Tibial artery (tissue), 4 donors: ENCODE data around the gene PCLO.

Experiments
- DNase-seq, 2 donors: peaks; one replicate each; pipeline ENCODE4 v3.0.0-alpha.2; 2019
- H3K27ac ChIP-seq, 2 donors: fragments of 200-600 bp; sonication (generic) in 1 of 2; 1 replicate in 1 of 2; 2 replicates in 1 of 2; pipeline ENCODE4 v1.5.1; 2018 to 2019; ENCODE audit warnings: mild to moderate bottlenecking in 1 of 2
- H3K27me3 ChIP-seq, 2 donors: fragments of 200-600 bp; sonication (generic) in 1 of 2; one replicate each; pipeline versions ENCODE4 v1.5.1 to v1.6.0; 2016 to 2019
- H3K36me3 ChIP-seq, 3 donors: fragments of 200-600 bp; sonication (generic) in 2 of 3; one replicate each; pipeline ENCODE4 v1.5.1; 2016 to 2019; ENCODE audit warnings: mild to moderate bottlenecking in 2 of 3
- H3K4me1 ChIP-seq, 4 donors: fragments of 200-600 bp; sonication (generic) in 2 of 4; 1 replicate in 3 of 4; 2 replicates in 1 of 4; pipeline ENCODE4 v1.5.1; 2016 to 2019
- H3K4me3 ChIP-seq, 2 donors: fragments of 200-600 bp; sonication (generic) in 1 of 2; 1 replicate in 1 of 2; 2 replicates in 1 of 2; pipeline ENCODE4 v1.5.1; 2018 to 2019; ENCODE audit warnings: mild to moderate bottlenecking in 2 of 2
- H3K9me3 ChIP-seq, 3 donors: fragments of 200-600 bp; sonication (generic) in 1 of 3; one replicate each; pipeline ENCODE4 v1.5.1; 2016 to 2019
- intact Hi-C: fragments of 100-400 bp; cut with DNase I; formaldehyde crosslinking; loops from one replicate; pipeline ENCODE4 v1.15.0; 2023; ENCODE audit warnings: low total_unique reads
- TF ChIP-seq, protein P1 (sequence below), 2 experiments: fragments of 200-600 bp in 1 of 2; fragments of 450-650 bp in 1 of 2; IDR thresholded peaks; one replicate each; pipeline ENCODE4 v1.5.1; 2017 to 2019; ENCODE audit warnings: antibody characterized with exemption in 2 of 2, mild to moderate bottlenecking in 1 of 2, moderate library complexity in 1 of 2

Gene PCLO, protein sequence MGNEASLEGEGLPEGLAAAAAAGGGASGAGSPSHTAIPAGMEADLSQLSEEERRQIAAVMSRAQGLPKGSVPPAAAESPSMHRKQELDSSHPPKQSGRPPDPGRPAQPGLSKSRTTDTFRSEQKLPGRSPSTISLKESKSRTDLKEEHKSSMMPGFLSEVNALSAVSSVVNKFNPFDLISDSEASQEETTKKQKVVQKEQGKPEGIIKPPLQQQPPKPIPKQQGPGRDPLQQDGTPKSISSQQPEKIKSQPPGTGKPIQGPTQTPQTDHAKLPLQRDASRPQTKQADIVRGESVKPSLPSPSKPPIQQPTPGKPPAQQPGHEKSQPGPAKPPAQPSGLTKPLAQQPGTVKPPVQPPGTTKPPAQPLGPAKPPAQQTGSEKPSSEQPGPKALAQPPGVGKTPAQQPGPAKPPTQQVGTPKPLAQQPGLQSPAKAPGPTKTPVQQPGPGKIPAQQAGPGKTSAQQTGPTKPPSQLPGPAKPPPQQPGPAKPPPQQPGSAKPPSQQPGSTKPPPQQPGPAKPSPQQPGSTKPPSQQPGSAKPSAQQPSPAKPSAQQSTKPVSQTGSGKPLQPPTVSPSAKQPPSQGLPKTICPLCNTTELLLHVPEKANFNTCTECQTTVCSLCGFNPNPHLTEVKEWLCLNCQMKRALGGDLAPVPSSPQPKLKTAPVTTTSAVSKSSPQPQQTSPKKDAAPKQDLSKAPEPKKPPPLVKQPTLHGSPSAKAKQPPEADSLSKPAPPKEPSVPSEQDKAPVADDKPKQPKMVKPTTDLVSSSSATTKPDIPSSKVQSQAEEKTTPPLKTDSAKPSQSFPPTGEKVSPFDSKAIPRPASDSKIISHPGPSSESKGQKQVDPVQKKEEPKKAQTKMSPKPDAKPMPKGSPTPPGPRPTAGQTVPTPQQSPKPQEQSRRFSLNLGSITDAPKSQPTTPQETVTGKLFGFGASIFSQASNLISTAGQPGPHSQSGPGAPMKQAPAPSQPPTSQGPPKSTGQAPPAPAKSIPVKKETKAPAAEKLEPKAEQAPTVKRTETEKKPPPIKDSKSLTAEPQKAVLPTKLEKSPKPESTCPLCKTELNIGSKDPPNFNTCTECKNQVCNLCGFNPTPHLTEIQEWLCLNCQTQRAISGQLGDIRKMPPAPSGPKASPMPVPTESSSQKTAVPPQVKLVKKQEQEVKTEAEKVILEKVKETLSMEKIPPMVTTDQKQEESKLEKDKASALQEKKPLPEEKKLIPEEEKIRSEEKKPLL (N-terminal part only)

DNA sequence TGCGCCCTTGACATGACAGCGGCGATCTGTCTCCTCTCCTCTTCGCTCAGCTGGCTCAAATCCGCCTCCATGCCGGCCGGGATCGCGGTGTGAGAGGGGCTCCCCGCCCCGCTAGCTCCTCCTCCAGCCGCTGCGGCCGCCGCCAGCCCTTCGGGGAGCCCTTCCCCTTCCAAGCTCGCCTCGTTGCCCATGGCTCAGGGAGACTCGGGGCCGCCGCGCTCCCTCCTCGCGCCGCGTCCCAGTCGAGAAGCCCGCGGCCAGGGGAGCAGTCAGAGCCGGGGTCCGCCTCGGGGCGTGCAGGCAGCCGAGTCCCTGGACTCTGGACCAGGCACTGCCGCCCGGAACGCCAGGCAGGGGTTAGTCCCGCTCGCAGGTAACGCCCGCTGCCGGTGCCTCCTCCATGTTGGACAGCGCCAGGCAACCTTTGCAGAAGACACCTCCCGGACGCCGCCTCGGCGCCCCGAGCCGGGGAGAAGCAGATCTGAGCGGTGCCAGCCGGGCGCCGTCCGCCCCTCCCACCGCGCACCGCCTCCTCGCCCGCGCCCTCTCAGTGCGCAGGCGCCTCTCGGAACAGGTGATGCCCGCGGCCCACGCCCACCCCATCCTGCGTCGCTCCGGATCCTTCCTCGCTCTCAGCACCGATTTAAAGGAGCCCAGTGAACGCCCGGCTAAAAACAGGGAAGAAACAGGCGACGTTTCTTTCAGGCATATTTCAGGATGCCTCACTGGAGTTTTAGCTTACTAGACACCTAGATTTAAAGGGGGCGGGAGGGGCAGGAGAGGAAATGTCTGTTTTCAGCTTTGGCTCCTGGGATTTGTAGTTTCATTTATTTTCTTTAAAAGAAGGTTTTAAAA lies at the start of gene PCLO:
TSS of gene PCLO (minus strand) at position 483 of the 855 bp plus-strand sequence. CDS start at position 191, 292 bp downstream.
- Histone ChIP-seq H3K4me1 (peaks cover 0 to 12% (median 8%) of the 10 kb centered on the region in 4 donors), H3K36me3 (no peaks in the 10 kb centered on the region), H3K9me3 (no peaks in the 10 kb centered on the region), H3K27me3 (peaks cover 0 to 12% of the 10 kb centered on the region in 2 donors), H3K4me3 (peak within 1 kb of the TSS; percentile 50 to 58), H3K27ac (peak within 1 kb of the TSS in 1 of 2 donors; percentile 22)
- DNase-seq: no peak
- TF ChIP-seq, protein P1, sequence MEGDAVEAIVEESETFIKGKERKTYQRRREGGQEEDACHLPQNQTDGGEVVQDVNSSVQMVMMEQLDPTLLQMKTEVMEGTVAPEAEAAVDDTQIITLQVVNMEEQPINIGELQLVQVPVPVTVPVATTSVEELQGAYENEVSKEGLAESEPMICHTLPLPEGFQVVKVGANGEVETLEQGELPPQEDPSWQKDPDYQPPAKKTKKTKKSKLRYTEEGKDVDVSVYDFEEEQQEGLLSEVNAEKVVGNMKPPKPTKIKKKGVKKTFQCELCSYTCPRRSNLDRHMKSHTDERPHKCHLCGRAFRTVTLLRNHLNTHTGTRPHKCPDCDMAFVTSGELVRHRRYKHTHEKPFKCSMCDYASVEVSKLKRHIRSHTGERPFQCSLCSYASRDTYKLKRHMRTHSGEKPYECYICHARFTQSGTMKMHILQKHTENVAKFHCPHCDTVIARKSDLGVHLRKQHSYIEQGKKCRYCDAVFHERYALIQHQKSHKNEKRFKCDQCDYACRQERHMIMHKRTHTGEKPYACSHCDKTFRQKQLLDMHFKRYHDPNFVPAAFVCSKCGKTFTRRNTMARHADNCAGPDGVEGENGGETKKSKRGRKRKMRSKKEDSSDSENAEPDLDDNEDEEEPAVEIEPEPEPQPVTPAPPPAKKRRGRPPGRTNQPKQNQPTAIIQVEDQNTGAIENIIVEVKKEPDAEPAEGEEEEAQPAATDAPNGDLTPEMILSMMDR (IDR thresholded peaks at IDR 0.05): no peak
- intact Hi-C loops: no loop called here

DNA sequence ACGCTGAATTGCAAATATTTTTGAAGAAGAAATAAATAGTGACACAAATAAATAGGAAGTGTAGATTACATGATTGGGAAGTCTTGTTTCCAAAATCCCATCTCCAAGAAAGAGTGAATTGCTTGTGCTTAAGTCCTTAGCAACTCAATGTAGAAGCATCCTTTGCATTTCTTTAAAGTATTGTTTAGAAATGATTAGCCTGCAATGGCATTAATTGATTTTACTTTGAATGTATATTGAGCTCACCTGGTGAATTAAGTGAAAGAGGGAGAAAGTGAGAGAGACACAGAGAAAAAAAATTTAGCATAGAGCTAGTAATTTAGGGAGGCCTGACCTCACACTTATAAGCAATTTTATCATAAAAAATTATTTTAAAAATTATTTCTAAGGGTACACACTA lies 49.0 kb upstream of the PCLO start:
- no peaks in the 10 kb centered on the region for H3K36me3 ChIP-seq
- intact Hi-C loops: no loop called here
- H3K27me3 ChIP-seq: no peaks in the 10 kb centered on the region
- TF ChIP-seq, protein P1 (IDR thresholded peaks at IDR 0.05): no peak
- DNase-seq: no peak
- no peaks in the 10 kb centered on the region for H3K9me3 ChIP-seq
- no peak overlapping the region for H3K4me3 ChIP-seq
- H3K27ac ChIP-seq: no peak overlapping the region
- no peaks in the 10 kb centered on the region for H3K4me1 ChIP-seq

DNA sequence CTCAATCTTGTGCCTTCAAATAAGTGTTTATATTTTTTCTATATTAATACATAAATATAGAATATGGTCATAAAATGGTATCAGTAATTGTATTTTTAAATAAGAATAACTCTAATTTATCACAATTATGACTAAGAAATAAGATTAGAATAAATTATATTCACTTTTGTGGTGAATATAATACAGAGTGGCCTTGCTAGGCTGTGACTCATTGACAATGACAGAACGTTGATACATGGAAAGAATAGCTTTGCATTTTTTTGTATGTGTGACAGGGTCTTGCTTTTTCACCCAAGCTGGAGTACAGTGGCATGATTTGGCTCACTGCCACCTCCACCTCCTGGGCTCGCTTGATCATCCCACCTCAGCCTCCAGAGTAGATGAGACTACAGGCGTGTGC lies 47.8 kb upstream of the PCLO start:
- Histone ChIP-seq H3K27me3 (no peaks in the 10 kb centered on the region), H3K36me3 (no peaks in the 10 kb centered on the region), H3K27ac (no peak overlapping the region), H3K9me3 (no peaks in the 10 kb centered on the region), H3K4me3 (no peak overlapping the region), H3K4me1 (no peaks in the 10 kb centered on the region)
- TF ChIP-seq, protein P1 (IDR thresholded peaks at IDR 0.05): no peak
- intact Hi-C loops: no loop called here
- no peak for DNase-seq

DNA sequence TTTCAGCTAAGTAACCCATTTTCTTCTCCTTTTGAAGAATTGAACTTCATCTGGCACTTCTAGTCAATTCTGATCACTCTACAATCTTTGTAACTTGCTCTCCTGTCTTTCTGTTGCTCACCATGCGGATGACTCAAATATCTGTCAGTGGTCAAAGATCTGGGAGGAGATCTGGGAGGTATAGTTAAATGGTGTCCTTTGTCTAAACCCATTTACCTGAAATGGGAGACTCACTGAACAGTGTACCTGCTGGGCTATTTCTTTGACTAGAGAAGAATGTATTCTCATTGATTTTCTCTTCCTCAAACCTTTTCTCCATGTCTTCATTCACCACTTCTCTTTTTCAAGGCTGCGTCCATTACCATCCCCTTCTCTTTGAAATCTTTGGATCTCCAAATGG lies 42.0 kb upstream of the PCLO start:
- no peaks in the 10 kb centered on the region for H3K36me3 ChIP-seq
- no peaks in the 10 kb centered on the region for H3K9me3 ChIP-seq
- no peaks in the 10 kb centered on the region for H3K27me3 ChIP-seq
- TF ChIP-seq, protein P1 (IDR thresholded peaks at IDR 0.05): no peak
- no peaks in the 10 kb centered on the region for H3K4me1 ChIP-seq
- no peak for DNase-seq
- H3K27ac ChIP-seq: no peak overlapping the region
- intact Hi-C loops: no loop called here
- H3K4me3 ChIP-seq: no peak overlapping the region
